Loucy (cell line): ENCODE data around the gene OXTR.

Experiments
- H2AFZ ChIP-seq: fragments of 200-600 bp; sonication (generic); 2 replicates; pipeline ENCODE4 v1.6.0; 2016; ENCODE audit warnings: antibody characterized with exemption, mild to moderate bottlenecking, low read length, moderate library complexity
- H3F3A ChIP-seq: fragments of 200-600 bp; 2 replicates; pipeline ENCODE4 v1.6.0; 2016; ENCODE audit warnings: antibody characterized with exemption, low read depth, mild to moderate bottlenecking
- H3K27me3 ChIP-seq: fragments of 200-600 bp; sonication (generic); 2 replicates; pipeline ENCODE4 v1.6.1; 2014; ENCODE audit warnings: low read length, mild to moderate bottlenecking; ENCODE audit not compliant: insufficient read depth, poor library complexity, severe bottlenecking
- H3K36me3 ChIP-seq: fragments of 200-600 bp; sonication (generic); 2 replicates; pipeline ENCODE4 v1.6.1; 2016; ENCODE audit warnings: low read length; ENCODE audit not compliant: insufficient read depth
- H3K4me1 ChIP-seq: fragments of 200-600 bp; sonication (generic); 2 replicates; pipeline ENCODE4 v1.5.1; 2014; ENCODE audit warnings: low read length, mild to moderate bottlenecking; ENCODE audit not compliant: insufficient read depth, poor library complexity, severe bottlenecking
- H3K4me2 ChIP-seq: fragments of 200-600 bp; sonication (generic); 2 replicates; pipeline ENCODE4 v1.6.0; 2014; ENCODE audit warnings: antibody characterized with exemption, low read length, low read depth, mild to moderate bottlenecking; ENCODE audit not compliant: poor library complexity, severe bottlenecking
- H3K4me3 ChIP-seq: fragments of 200-600 bp; sonication (generic); 2 replicates; pipeline ENCODE4 v1.5.1; 2014; ENCODE audit warnings: low read length, mild to moderate bottlenecking, mixed read lengths; ENCODE audit not compliant: poor library complexity, severe bottlenecking
- H3K79me2 ChIP-seq: fragments of 200-600 bp; sonication (generic); 2 replicates; pipeline ENCODE4 v1.6.1; 2014; ENCODE audit warnings: low read length; ENCODE audit not compliant: insufficient read depth
- H3K9ac ChIP-seq: fragments of 200-600 bp; sonication (generic); 2 replicates; pipeline ENCODE4 v1.6.0; 2014; ENCODE audit warnings: mild to moderate bottlenecking, low read depth, low read length, moderate library complexity; ENCODE audit not compliant: poor library complexity, severe bottlenecking
- H3K9me2 ChIP-seq: fragments of 200-600 bp; sonication (generic); replicated peaks from 2 replicates; pipeline ENCODE4 v1.6.1; 2016; ENCODE audit warnings: low read depth, low read length, mixed read lengths
- H3K9me3 ChIP-seq: fragments of 200-600 bp; sonication (generic); 2 replicates; pipeline ENCODE4 v1.6.1; 2014; ENCODE audit warnings: mild to moderate bottlenecking, antibody characterized with exemption, low read length, low read depth; ENCODE audit not compliant: insufficient read depth
- H4K20me1 ChIP-seq: fragments of 200-600 bp; sonication (generic); 2 replicates; pipeline ENCODE4 v1.6.0; 2014; ENCODE audit warnings: antibody characterized with exemption, low read length, mild to moderate bottlenecking; ENCODE audit not compliant: insufficient read depth, poor library complexity, severe bottlenecking
- EZH2phosphoT487 ChIP-seq: fragments of 200-600 bp; IDR thresholded peaks from 2 replicates; pipeline ENCODE4 v1.6.1; 2018; ENCODE audit warnings: antibody characterized with exemption, mild to moderate bottlenecking, moderate library complexity, borderline replicate concordance
- TF ChIP-seq, protein P1 (sequence below): fragments of 200-600 bp; sonication (generic); conservative IDR thresholded peaks from 2 replicates; pipeline ENCODE4 v1.5.1; 2014; ENCODE audit warnings: mild to moderate bottlenecking, antibody characterized with exemption, low read length

Gene OXTR

GRCh38 chr3:8743021-8743601 lies 26.3 kb downstream of the OXTR start:
- H3K4me3 ChIP-seq: no peak overlapping the region
- H3K79me2 ChIP-seq: no peaks in the 10 kb centered on the region
- TF ChIP-seq EZH2phosphoT487: no peak
- TF ChIP-seq, protein P1, sequence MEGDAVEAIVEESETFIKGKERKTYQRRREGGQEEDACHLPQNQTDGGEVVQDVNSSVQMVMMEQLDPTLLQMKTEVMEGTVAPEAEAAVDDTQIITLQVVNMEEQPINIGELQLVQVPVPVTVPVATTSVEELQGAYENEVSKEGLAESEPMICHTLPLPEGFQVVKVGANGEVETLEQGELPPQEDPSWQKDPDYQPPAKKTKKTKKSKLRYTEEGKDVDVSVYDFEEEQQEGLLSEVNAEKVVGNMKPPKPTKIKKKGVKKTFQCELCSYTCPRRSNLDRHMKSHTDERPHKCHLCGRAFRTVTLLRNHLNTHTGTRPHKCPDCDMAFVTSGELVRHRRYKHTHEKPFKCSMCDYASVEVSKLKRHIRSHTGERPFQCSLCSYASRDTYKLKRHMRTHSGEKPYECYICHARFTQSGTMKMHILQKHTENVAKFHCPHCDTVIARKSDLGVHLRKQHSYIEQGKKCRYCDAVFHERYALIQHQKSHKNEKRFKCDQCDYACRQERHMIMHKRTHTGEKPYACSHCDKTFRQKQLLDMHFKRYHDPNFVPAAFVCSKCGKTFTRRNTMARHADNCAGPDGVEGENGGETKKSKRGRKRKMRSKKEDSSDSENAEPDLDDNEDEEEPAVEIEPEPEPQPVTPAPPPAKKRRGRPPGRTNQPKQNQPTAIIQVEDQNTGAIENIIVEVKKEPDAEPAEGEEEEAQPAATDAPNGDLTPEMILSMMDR: no peak
- no peaks in the 10 kb centered on the region for H3K36me3 ChIP-seq
- H3K4me1 ChIP-seq: no peaks in the 10 kb centered on the region
- no peaks in the 10 kb centered on the region for H3K9me3 ChIP-seq
- no peak overlapping the region for H3K4me2 ChIP-seq
- no peaks in the 10 kb centered on the region for H3K27me3 ChIP-seq
- H3K9me2 ChIP-seq: no peaks in the 10 kb centered on the region
- no peak overlapping the region for H2AFZ ChIP-seq
- no peaks in the 10 kb centered on the region for H3F3A ChIP-seq
- no peaks in the 10 kb centered on the region for H4K20me1 ChIP-seq
- no peak overlapping the region for H3K9ac ChIP-seq

- no peaks in the 10 kb centered on the region for H3K36me3 ChIP-seq
- no peaks in the 10 kb centered on the region for H3K9me2 ChIP-seq
- H3F3A ChIP-seq: no peaks in the 10 kb centered on the region
- no peak overlapping the region for H3K9ac ChIP-seq
- no peaks in the 10 kb centered on the region for H3K4me1 ChIP-seq
- no peak overlapping the region for H3K4me2 ChIP-seq
- H3K9me3 ChIP-seq: no peaks in the 10 kb centered on the region
- TF ChIP-seq, protein P1: no peak
- TF ChIP-seq EZH2phosphoT487: no peak
- no peak overlapping the region for H3K4me3 ChIP-seq
- H4K20me1 ChIP-seq: no peaks in the 10 kb centered on the region
- no peaks in the 10 kb centered on the region for H3K79me2 ChIP-seq
- H3K27me3 ChIP-seq: no peaks in the 10 kb centered on the region
- no peak overlapping the region for H2AFZ ChIP-seq
Observed at GRCh38 chr3:8741581-8742261, 27.7 kb downstream of the OXTR start.

DNA sequence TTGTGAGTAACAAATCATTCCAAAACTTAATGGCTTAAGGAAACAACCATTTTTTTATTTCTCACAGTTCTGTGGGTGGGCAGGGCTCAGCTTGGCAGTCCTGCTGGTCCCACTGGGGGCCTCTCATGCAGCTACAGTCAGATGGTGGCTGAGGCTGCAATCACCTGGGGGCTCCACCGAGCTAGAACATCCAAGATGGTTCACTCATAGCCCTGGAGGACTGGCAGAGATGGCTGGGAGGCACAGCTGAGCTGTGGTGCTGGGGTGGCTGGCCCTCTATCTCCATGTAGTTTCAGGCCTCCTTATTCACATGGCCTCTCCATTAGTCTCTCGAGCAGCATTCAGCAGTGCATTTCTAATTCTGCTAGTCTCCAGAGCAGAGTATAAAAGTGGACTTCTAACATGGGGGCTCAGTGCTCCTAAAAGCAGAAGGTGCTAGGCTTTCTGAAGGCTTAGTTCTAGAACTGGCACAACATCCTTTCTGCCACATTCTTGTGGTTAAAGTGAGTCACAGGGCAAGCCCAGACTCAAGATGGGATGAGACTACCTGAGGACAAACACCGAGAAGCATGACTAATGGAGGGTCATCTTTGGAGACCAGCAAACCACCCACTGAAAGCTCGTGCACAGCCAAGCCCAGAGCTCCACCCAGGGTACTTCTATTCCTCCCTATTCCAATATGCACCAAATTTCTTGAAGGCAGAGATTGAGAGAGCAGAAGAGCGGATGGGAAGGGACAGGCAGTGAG lies 29.5 kb downstream of the OXTR start:
- H3K9me2 ChIP-seq: no peaks in the 10 kb centered on the region
- no peak overlapping the region for H3K4me2 ChIP-seq
- H3K79me2 ChIP-seq: no peaks in the 10 kb centered on the region
- H2AFZ ChIP-seq: no peak overlapping the region
- no peaks in the 10 kb centered on the region for H4K20me1 ChIP-seq
- no peaks in the 10 kb centered on the region for H3K36me3 ChIP-seq
- H3K27me3 ChIP-seq: no peaks in the 10 kb centered on the region
- TF ChIP-seq, protein P1: no peak
- TF ChIP-seq EZH2phosphoT487: no peak
- no peaks in the 10 kb centered on the region for H3F3A ChIP-seq
- no peaks in the 10 kb centered on the region for H3K9me3 ChIP-seq
- no peak overlapping the region for H3K4me3 ChIP-seq
- no peaks in the 10 kb centered on the region for H3K4me1 ChIP-seq
- H3K9ac ChIP-seq: no peak overlapping the region
